HUES64 (cell line): ENCODE data around the gene ZNF780B.
"Not testable (repeated sequence)": the region's sequence is repeated elsewhere in the genome, so short reads cannot be mapped to it uniquely, and the experiment has no call there.

Experiments
- H3K27ac ChIP-seq: 2 replicates; pipeline ENCODE4 v1.7.0; 2013; ENCODE audit warnings: low read depth, low read length, inconsistent platforms
- H3K27me3 ChIP-seq: 2 replicates; pipeline ENCODE4 v1.6.1; 2013; ENCODE audit warnings: mild to moderate bottlenecking, low read length; ENCODE audit not compliant: insufficient read depth
- H3K36me3 ChIP-seq: 2 replicates; pipeline ENCODE4 v1.6.1; 2013; ENCODE audit warnings: mild to moderate bottlenecking, low read length; ENCODE audit not compliant: insufficient read depth
- H3K4me1 ChIP-seq: 2 replicates; pipeline ENCODE4 v1.6.1; 2013; ENCODE audit warnings: mild to moderate bottlenecking, low read length, moderate library complexity; ENCODE audit not compliant: insufficient read depth
- H3K4me3 ChIP-seq: 2 replicates; pipeline ENCODE4 v1.5.1; 2013; ENCODE audit warnings: mild to moderate bottlenecking, low read length, moderate library complexity
- H3K9ac ChIP-seq: 2 replicates; pipeline ENCODE4 v1.6.1; 2013; ENCODE audit warnings: mild to moderate bottlenecking, low read depth, low read length
- H3K9me3 ChIP-seq: 2 replicates; pipeline ENCODE4 v1.6.1; 2013; ENCODE audit warnings: low read depth, low read length; ENCODE audit not compliant: insufficient read depth
- WGBS: fragments of 150-250, 120-280 bp; methylation state at CpG from one replicate; pipeline ENCODE4 v1.1.7; 2013; ENCODE audit warnings: missing lambda C conversion rate; 5-methylcytosine and 5-hydroxymethylcytosine counted together

ZNF780B gene

GRCh38 chr19:40038047-40038446 lies 18.0 kb downstream of the ZNF780B start:
- H3K9ac ChIP-seq, H3K4me3 ChIP-seq, H3K4me1 ChIP-seq, H3K27ac ChIP-seq, H3K27me3 ChIP-seq: not testable (repeated sequence)
- Histone ChIP-seq H3K9me3 (peaks cover 46% of the 10 kb centered on the region), H3K36me3 (peaks cover 31% of the 10 kb centered on the region)
- 93% methylated on average over 1 of the region's 3 CpGs for WGBS

- H3K9ac ChIP-seq = no peak overlapping the region
- peaks cover 31% of the 10 kb centered on the region for H3K36me3 ChIP-seq
- no peaks in the 10 kb centered on the region for H3K27me3 ChIP-seq
- peaks cover 65% of the 10 kb centered on the region for H3K9me3 ChIP-seq
- H3K27ac ChIP-seq = no peak overlapping the region
- no CpG with 5 or more reads among the region's 4 CpGs for WGBS
- no peaks in the 10 kb centered on the region for H3K4me1 ChIP-seq
- no peak overlapping the region for H3K4me3 ChIP-seq
Observed at GRCh38 chr19:40035996-40036395, 20.0 kb downstream of the ZNF780B start.

- peaks cover 85% of the 10 kb centered on the region for H3K9me3 ChIP-seq
- no peaks in the 10 kb centered on the region for H3K4me1 ChIP-seq
- H3K36me3 ChIP-seq = peaks cover 31% of the 10 kb centered on the region
- WGBS = 85% methylated on average over 1 of the region's 2 CpGs
- H3K9ac ChIP-seq = no peak overlapping the region
- no peaks in the 10 kb centered on the region for H3K27me3 ChIP-seq
- H3K27ac ChIP-seq = no peak overlapping the region
- H3K4me3 ChIP-seq = peak overlapping the region; percentile 21
Observed at GRCh38 chr19:40033989-40034560, 22.0 kb downstream of the ZNF780B start.

GRCh38 chr19:40026597-40026970 lies 29.4 kb downstream of the ZNF780B start:
- WGBS = 88% methylated on average over 4 of the region's 5 CpGs
- H3K4me1 ChIP-seq = no peaks in the 10 kb centered on the region
- H3K27ac ChIP-seq = no peak overlapping the region
- no peak overlapping the region for H3K4me3 ChIP-seq
- H3K36me3 ChIP-seq = no peaks in the 10 kb centered on the region; the same call in 1 of the 2 replicates
- H3K27me3 ChIP-seq = no peaks in the 10 kb centered on the region
- no peak overlapping the region for H3K9ac ChIP-seq
- H3K9me3 ChIP-seq = peaks cover 97% of the 10 kb centered on the region

- Histone ChIP-seq H3K27ac (no peak overlapping the region), H3K9ac (no peak overlapping the region), H3K4me3 (no peak overlapping the region), H3K4me1 (no peaks in the 10 kb centered on the region), H3K27me3 (no peaks in the 10 kb centered on the region), H3K36me3 (no peaks in the 10 kb centered on the region; the same call in 1 of the 2 replicates), H3K9me3 (peaks cover 97% of the 10 kb centered on the region)
- 93% methylated on average over 4 of the region's 4 CpGs for WGBS
Observed at GRCh38 chr19:40025938-40026596, 30.0 kb downstream of the ZNF780B start.

- no peak overlapping the region for H3K9ac ChIP-seq
- peaks cover 93% of the 10 kb centered on the region for H3K9me3 ChIP-seq
- H3K4me3 ChIP-seq = no peak overlapping the region
- no peaks in the 10 kb centered on the region for H3K4me1 ChIP-seq
- H3K27ac ChIP-seq = no peak overlapping the region
- no peaks in the 10 kb centered on the region for H3K36me3 ChIP-seq
- WGBS = 90% methylated on average over 3 of the region's 3 CpGs
- no peaks in the 10 kb centered on the region for H3K27me3 ChIP-seq
Observed at GRCh38 chr19:40023969-40024368, 32.1 kb downstream of the ZNF780B start.

GRCh38 chr19:40013991-40014390 lies 42.0 kb downstream of the ZNF780B start:
- Histone ChIP-seq H3K27ac (no peak overlapping the region), H3K9ac (no peak overlapping the region), H3K9me3 (peaks cover 74% of the 10 kb centered on the region), H3K4me3 (no peak overlapping the region), H3K36me3 (peaks cover 20% of the 10 kb centered on the region), H3K4me1 (no peaks in the 10 kb centered on the region), H3K27me3 (no peaks in the 10 kb centered on the region)
- no CpG with 5 or more reads among the region's 4 CpGs for WGBS

GRCh38 chr19:40009674-40010073 lies 46.4 kb downstream of the ZNF780B start:
- H3K4me3 ChIP-seq = no peak overlapping the region
- peaks cover 39% of the 10 kb centered on the region for H3K9me3 ChIP-seq
- H3K36me3 ChIP-seq = peaks cover 20% of the 10 kb centered on the region

GRCh38 chr19:40006273-40006691 lies 49.7 kb downstream of the ZNF780B start:
- Histone ChIP-seq H3K27me3 (no peaks in the 10 kb centered on the region), H3K36me3 (peaks cover 9% of the 10 kb centered on the region; the same call in 1 of the 2 replicates), H3K27ac (no peak overlapping the region), H3K4me3 (no peak overlapping the region), H3K9ac (no peak overlapping the region), H3K4me1 (no peaks in the 10 kb centered on the region), H3K9me3 (peaks cover 11% of the 10 kb centered on the region; the same call in 1 of the 2 replicates)
- 83% methylated on average over 1 of the region's 1 CpG for WGBS

More at GRCh38 chr19:40009674-40010073, 46.4 kb downstream of the ZNF780B start:
- Histone ChIP-seq H3K9ac (no peak overlapping the region), H3K27me3 (no peaks in the 10 kb centered on the region), H3K4me1 (no peaks in the 10 kb centered on the region), H3K27ac (no peak overlapping the region)

GRCh38 chr19:40005691-40006272 lies 50.2 kb downstream of the ZNF780B start:
- Histone ChIP-seq H3K9ac (no peak overlapping the region), H3K36me3 (peaks cover 9% of the 10 kb centered on the region; the same call in 1 of the 2 replicates), H3K4me1 (no peaks in the 10 kb centered on the region), H3K4me3 (no peak overlapping the region), H3K27ac (no peak overlapping the region), H3K27me3 (no peaks in the 10 kb centered on the region), H3K9me3 (peaks cover 11% of the 10 kb centered on the region; the same call in 1 of the 2 replicates)
- 94% methylated on average over 4 of the region's 4 CpGs for WGBS

GRCh38 chr19:39998501-39998900 lies 57.5 kb downstream of the ZNF780B start:
- Histone ChIP-seq H3K27ac (no peak overlapping the region), H3K9me3 (peaks cover 12% of the 10 kb centered on the region), H3K27me3 (no peaks in the 10 kb centered on the region), H3K4me3 (no peak overlapping the region), H3K36me3 (no peaks in the 10 kb centered on the region), H3K4me1 (no peaks in the 10 kb centered on the region), H3K9ac (no peak overlapping the region)
- 93% methylated on average over 4 of the region's 4 CpGs for WGBS
